Heart right ventricle (tissue), 16 donors: Measurements from ENCODE around the gene ERVH48-1. TPM values are rescaled to one million over a fixed set of nuclear protein-coding genes. Genes with fewer than 3 reads are reported as not detected.
A peak's percentile ranks its signal among the peaks of the same experiment; 100 is the strongest.

Experiments used
- ATAC-seq, 8 donors: fragments of 200-7000 bp; cut with Tn5 transposase; one replicate each; pipeline ENCODE4 v1.9.1; 2020; ENCODE audit warnings: mild to moderate bottlenecking in 8 of 8, moderate library complexity in 8 of 8, moderate number of reproducible peaks in 1 of 8
- DNase-seq, 2 donors: peaks; one replicate each; pipeline ENCODE4 v3.0.0-alpha.2; 2020
- H3K27ac ChIP-seq, 10 donors: fragments of 200-600 bp; sonication (generic) in 2 of 10; one replicate each; pipeline versions ENCODE4 v1.5.0 to v1.8.0; 2020 to 2022; ENCODE audit warnings: mild to moderate bottlenecking in 3 of 10
- H3K27me3 ChIP-seq, 7 donors: fragments of 200-600 bp; one replicate each; pipeline ENCODE4 v1.8.0; 2021 to 2022; ENCODE audit warnings: mild to moderate bottlenecking in 2 of 7
- H3K36me3 ChIP-seq, 9 donors: fragments of 200-600 bp; sonication (generic) in 1 of 9; one replicate each; pipeline versions ENCODE4 v1.5.0 to v1.8.0; 2020 to 2022; ENCODE audit warnings: mild to moderate bottlenecking in 2 of 9
- H3K4me1 ChIP-seq, 9 donors: fragments of 200-600 bp; sonication (generic) in 1 of 9; one replicate each; pipeline versions ENCODE4 v1.5.0 to v1.8.0; 2020 to 2022; ENCODE audit warnings: mild to moderate bottlenecking in 4 of 9
- H3K4me3 ChIP-seq, 10 donors: fragments of 200-600 bp; sonication (generic) in 2 of 10; one replicate each; pipeline versions ENCODE4 v1.5.0 to v1.8.0; 2020 to 2022; ENCODE audit warnings: mild to moderate bottlenecking in 7 of 10, moderate library complexity in 2 of 10
- H3K9me3 ChIP-seq, 11 donors: fragments of 200-600 bp in 10 of 11; sonication (generic) in 2 of 11; one replicate each; pipeline versions ENCODE4 v1.5.0 to v1.8.0; 2013 to 2022; ENCODE audit warnings: mild to moderate bottlenecking in 2 of 11, control low read depth in 1 of 11, moderate library complexity in 1 of 11
- CTCF ChIP-seq, 9 donors: fragments of 200-600 bp; sonication (generic) in 2 of 9; IDR thresholded peaks; one replicate each; pipeline versions ENCODE4 v1.5.0 to v1.8.0; 2021 to 2022; ENCODE audit warnings: antibody characterized with exemption in 9 of 9, mild to moderate bottlenecking in 5 of 9, moderate library complexity in 1 of 9
- WGBS, 2 donors: extraction: QIAGEN DNeasy Blood & Tissue Kit; methylation state at CpG; one replicate each; pipeline ENCODE4 v1.1.7; 2013; ENCODE audit warnings: inconsistent platforms in 1 of 2; 5-methylcytosine and 5-hydroxymethylcytosine counted together
- intact Hi-C, 10 donors: fragments of 100-400 bp; cut with DNase I; formaldehyde crosslinking; loops; one replicate each; pipeline versions ENCODE4 v1.11.1 to v1.14.2; 2022
- polyA plus RNA-seq, 2 donors: library from polyadenylated mRNA; stranded (reverse); fragments of 200-250 nt; gene quantifications; one replicate each; pipeline ENCODE4 v1.2.3, GENCODE V29; 2013
- total RNA-seq, 10 donors: library from RNA; stranded (reverse); fragmentation: NEBNext Ultra II Directional in 3 of 10; extraction: Animal tissue kit (Norgen Biotek cat#: 25700) in 3 of 10; gene quantifications; one replicate each; pipeline versions ENCODE4 v1.2.1 to v1.2.4, GENCODE V29; 2021 to 2023
- donor health status: Arrhythmogenic right ventricular cardiomyopathy.
- donor health status: ischemic (EF 13 %, LVEDD 7.1; RV severe dilation, severe dysfunction).
- donor health status: healthy with polysubstance abuse.
- donor health status: DM: no; HTN: yes; CAD: no.
- donor health status: DM: no; HTN: no; CAD: no.
- donor health status: ischemic (EF 25% LVEDD 6.9; RV normal size, moderate dysfunction).
- donor health status: ischemic (EF 25% LVEDD 5.7; RV mildly dilated, moderate dysfunction).
- donor health status: healthy.
- donor health status: DM: yes; HTN: yes; CAD: no.
- donor health status: Ischemic cardiomyopathy.
- donor health status: ischemic (EF 35%, LVEDD 5.7; RV mildly dilated, moderate dysfunction).
- donor health status: nonischemic (EF 11% LVEDD 7.7; RV severe dilation, severe dysfunction).
- donor health status: DM: yes; HTN: yes; CAD: no.
- donor health status: PGD.
- donor health status: ischemic (EF 29% LVEDD 5.4; RV normal size, mild dysfunction).
- donor health status: nonischemic (EF 23%, LVEDD 6.1; RV moderate dilation, normal function).

Gene ERVH48-1
- total and polyA plus RNA-seq, 12 donors: 0.03 to 0.09 TPM; not detected in 10

- peaks cover 0 to 100% (median 40%) of the 10 kb centered on the region in 9 donors for H3K36me3 ChIP-seq
- ATAC-seq: no peak
These were observed 21.6 kb downstream of the ERVH48-1 start for GRCh38 chr21:42903817-42904216.

GRCh38 chr21:42900446-42900845, 25.0 kb downstream of the ERVH48-1 start:
- ATAC-seq: no peak
- Histone ChIP-seq H3K9me3 (no peaks in the 10 kb centered on the region), H3K4me1 (peaks cover 0 to 25% (median 8%) of the 10 kb centered on the region in 9 donors), H3K4me3 (no peak overlapping the region), H3K27ac (no peak overlapping the region), H3K36me3 (peaks cover 0 to 98% (median 47%) of the 10 kb centered on the region in 9 donors), H3K27me3 (no peaks in the 10 kb centered on the region)
- TF ChIP-seq CTCF (IDR thresholded peaks at IDR 0.05): no peak
- intact Hi-C loops: loop anchor here in 1 of 10 donors (10.0 kb wide), 1 partner anchor 56 kb away; no protein-coding TSS in a partner anchor
- DNase-seq: no peak
- 84 to 85% methylated on average over 4 of the region's 4 CpGs for WGBS, 2 donors

More at GRCh38 chr21:42903817-42904216, 21.6 kb downstream of the ERVH48-1 start:
- H3K9me3 ChIP-seq: no peaks in the 10 kb centered on the region
- H3K27ac ChIP-seq: no peak overlapping the region
- no peaks in the 10 kb centered on the region for H3K27me3 ChIP-seq
- no peak overlapping the region for H3K4me3 ChIP-seq
- intact Hi-C loops: loop anchor here in 1 of 10 donors (10.0 kb wide), 1 partner anchor 59 kb away; no protein-coding TSS in a partner anchor
- DNase-seq: no peak
- peaks cover 0 to 16% (median 7%) of the 10 kb centered on the region in 9 donors for H3K4me1 ChIP-seq
- no peak for TF ChIP-seq CTCF (IDR thresholded peaks at IDR 0.05)
- WGBS, 2 donors: 94 to 98% methylated on average over 11 of the region's 11 CpGs

GRCh38 chr21:42892931-42893755, 32.3 kb downstream of the ERVH48-1 start, which contains the start of gene NDUFV3:
NDUFV3 (plus strand) TSS chr21:42893309; CDS start chr21:42893334, 25 bp downstream.
- H3K27me3 ChIP-seq: no peaks in the 10 kb centered on the region
- intact Hi-C loops: loop anchor here in 4 of 10 donors (1.0 to 10.0 kb wide), 3 partner anchors 14 to 772 kb away; partner anchors contain the start of genes PKNOX1 (in 2 of the 4) and WDR4 (in 2 of the 4)
- H3K9me3 ChIP-seq: no peaks in the 10 kb centered on the region
- ATAC-seq (peak; percentile 97 to 100 (median 99)), DNase-seq (peak; percentile 99 to 100)
- 0 to 1% methylated on average over 81 to 87 of the region's 87 CpGs for WGBS, 2 donors
- H3K36me3 ChIP-seq: peaks cover 0 to 33% (median 7%) of the 10 kb centered on the region in 9 donors
- peak within 1 kb of the TSS; percentile 86 to 99 (median 96) for H3K27ac ChIP-seq
- H3K4me3 ChIP-seq: peak within 1 kb of the TSS; percentile 58 to 99 (median 86)
- H3K4me1 ChIP-seq: peaks cover 5 to 28% (median 20%) of the 10 kb centered on the region in 9 donors
- TF ChIP-seq CTCF (IDR thresholded peaks at IDR 0.05): no peak

GRCh38 chr21:42892582-42892930, 32.9 kb downstream of the ERVH48-1 start:
- 12 to 20% methylated on average over 18 of the region's 18 CpGs for WGBS, 2 donors
- H3K27me3 ChIP-seq: no peaks in the 10 kb centered on the region
- ATAC-seq (peak; percentile 6 to 49 (median 19)), DNase-seq (no peak)
- no peaks in the 10 kb centered on the region for H3K9me3 ChIP-seq
- peaks cover 5 to 28% (median 20%) of the 10 kb centered on the region in 9 donors for H3K4me1 ChIP-seq
- intact Hi-C loops: loop anchor here in 3 of 10 donors (10.0 kb wide), 2 partner anchors 82 to 772 kb away; partner anchors contain the start of gene PKNOX1 (in 2 of the 3)
- H3K27ac ChIP-seq: peak overlapping the region; percentile 86 to 99 (median 96)
- peaks cover 0 to 27% (median 2%) of the 10 kb centered on the region in 9 donors for H3K36me3 ChIP-seq
- H3K4me3 ChIP-seq: peak overlapping the region; percentile 50 to 99 (median 86)
- TF ChIP-seq CTCF (IDR thresholded peaks at IDR 0.05): no peak
